Inferior parietal cortex (tissue), 1 donor: ENCODE results near the gene CARNS1.

Source experiments
- DNase-seq: peaks from one replicate; pipeline ENCODE4 v3.0.0-alpha.2; 2016; ENCODE audit errors: extremely low spot score

CARNS1 gene

GRCh38 chr11:67376063-67376820 lies 39.2 kb upstream of the CARNS1 start:
- no peak for DNase-seq

- DNase-seq, result no peak
These were observed 38.3 kb upstream of the CARNS1 start for GRCh38 chr11:67376873-67377808.

GRCh38 chr11:67378544-67378943 lies 36.9 kb upstream of the CARNS1 start:
- no peak for DNase-seq

- no peak for DNase-seq
These were observed 36.1 kb upstream of the CARNS1 start for GRCh38 chr11:67379061-67380058.

DNA sequence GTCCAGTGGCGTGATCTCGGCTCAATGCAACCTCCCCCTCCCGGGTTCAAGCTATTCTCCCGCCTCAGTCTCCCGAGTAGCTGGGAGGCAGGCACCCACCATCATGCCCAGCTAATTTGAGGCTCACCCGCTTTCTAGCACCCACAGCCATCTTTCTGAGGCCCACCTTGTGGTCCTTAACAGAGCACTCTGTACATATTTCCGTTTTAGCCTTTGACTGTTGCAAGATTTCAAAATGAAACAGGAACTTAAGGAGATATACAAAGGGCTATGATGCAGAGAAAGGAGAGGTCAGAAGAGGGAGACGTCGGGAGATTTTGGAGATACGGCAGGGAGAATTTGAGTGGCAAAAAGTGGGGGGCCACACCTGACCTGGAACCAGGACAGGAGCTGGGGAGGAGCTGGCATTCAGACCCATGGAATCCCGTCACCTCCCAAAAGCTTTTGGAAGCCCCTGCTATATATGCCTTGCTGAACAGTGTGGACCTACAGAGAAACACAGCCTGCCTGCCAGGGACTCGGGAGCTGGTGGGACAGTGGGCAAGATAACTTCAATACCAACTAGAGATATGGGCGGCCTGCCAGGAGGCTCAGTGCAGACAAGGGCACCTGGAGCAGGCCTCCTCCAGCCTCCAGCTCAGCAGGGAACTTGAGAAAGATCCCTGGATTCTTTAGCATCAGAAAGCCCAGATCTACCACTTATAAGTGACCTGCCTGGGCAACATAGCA lies 34.1 kb upstream of the CARNS1 start:
- DNase-seq, result no peak

DNA sequence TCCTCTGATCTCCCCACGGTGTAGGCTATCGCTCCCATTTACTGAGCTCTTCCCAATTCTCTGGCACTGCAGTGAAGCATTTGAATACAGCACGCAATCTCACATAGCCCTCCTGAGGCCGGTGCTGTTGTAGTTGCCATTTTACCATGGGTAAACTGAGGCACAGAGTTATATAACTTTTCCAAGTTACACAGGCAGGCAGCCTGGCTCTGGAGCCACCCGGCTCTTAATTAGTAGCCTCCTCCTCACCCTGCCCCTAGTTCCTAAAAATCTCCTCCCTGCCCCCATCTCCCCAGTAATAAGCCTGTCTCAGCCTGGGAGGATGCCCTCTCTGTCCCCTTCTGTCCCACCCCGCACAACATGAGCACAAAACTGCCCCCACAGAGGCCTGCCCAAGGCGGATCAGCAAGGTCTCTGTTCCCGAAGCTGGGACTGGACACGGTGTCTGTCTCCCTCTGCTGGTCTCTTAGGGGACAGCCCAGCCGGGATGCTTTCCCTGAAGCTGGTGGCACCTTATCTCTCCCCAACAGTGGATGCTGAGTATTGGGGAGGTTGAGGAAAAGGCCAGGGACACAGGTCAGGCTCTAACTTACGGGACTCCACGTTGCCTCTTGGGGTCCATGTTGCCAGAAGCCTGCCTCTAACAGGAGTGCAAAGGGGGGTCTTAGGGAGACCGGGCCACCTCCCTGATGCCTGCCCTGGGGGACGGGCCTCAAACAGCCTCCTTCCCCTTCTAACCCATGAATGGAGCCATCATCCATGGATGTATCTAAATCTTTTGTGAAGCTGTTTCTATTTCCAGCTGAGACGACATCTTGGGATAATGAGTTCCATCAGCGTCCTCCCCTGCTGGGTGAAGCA lies 33.0 kb upstream of the CARNS1 start:
- peak; percentile 88 for DNase-seq

DNA sequence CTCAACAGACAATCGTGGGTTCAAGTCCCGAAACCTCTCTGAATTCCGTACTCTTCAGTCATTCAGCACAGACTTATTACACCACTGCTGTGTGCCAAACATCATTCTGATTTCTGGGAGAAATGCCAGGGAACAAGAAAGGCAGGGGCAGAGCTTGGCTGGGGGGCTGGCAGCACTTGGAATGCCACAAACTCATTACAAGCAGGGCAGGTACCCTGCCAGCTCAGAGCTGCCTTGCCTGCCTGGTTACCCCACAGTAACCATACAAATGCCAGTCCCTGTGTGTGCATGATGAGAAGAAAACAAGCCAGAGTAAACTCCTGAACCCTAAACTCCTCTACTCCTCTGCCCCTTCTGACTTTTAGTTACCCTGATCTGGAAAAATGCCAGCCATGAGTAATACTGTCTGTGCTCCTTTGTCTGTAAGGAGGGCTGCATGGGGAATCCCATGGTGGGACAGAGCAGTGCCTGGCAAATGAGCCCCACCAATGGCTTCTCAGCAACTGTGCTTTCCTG lies 30.6 kb upstream of the CARNS1 start:
- no peak for DNase-seq

GRCh38 chr11:67387069-67387468 lies 28.4 kb upstream of the CARNS1 start:
- no peak for DNase-seq

GRCh38 chr11:67387518-67387917 lies 28.0 kb upstream of the CARNS1 start:
- DNase-seq, result no peak

- DNase-seq, result no peak
These were observed 26.0 kb upstream of the CARNS1 start for GRCh38 chr11:67389477-67389876.

DNA sequence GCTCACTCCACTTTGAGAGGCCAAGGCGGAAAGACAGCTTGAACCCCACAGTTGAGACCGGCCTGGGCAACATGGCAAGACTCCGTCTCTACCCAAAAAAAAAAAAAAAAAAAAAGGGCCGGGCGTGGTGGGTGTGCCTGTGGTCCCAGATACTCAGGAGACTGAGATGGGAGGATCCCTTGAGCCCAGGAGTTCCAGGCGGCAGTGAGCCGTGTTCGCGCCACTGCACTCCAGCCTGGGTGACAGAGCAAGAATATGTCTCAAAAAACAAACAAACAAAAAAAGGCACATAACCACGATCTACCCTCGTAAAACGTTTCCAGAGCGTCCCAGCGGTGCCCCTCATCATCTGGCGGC lies 24.6 kb upstream of the CARNS1 start:
- DNase-seq, result no peak

DNA sequence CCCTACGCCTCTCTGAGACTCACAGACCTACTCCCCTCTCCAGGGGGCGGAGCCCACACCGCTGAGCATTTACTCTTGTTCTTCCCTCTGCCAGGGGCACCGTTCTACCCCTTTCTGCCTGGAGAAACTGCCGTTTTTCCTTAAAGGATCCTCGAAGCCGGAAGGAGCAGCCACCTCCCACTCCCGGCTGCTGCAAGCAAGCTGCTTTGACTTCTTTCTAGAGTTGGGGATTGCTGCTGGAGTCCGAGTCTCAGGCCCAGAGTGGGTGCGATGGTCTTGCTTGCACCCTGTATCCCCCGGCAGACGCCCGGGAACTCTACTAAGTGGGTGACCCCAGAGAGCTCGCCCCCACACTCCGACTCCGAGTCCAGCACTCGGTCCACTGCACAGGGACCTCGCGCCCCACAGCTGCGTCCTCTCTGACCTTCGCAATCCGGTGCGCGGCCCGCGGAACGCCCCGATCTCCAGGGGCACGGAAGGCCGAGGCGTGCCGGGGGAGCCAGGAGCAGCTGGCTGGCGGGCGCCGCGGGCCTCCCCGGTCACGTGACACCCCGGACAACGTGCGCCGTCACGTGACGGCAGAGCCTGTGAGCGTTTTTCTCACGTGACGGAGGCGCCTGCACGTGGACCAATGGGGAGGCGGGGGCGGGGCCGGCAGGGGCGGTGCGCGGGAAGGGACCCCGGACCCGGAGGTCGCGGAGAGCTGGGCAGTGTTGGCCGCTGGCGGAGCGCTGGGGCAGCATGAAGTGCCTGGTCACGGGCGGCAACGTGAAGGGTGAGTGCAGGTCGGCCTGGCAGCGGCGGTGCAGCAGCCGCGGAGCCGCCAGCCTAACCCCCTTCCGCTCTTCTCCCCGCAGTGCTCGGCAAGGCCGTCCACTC lies 23.9 kb upstream of the CARNS1 start, which contains the start of gene RAD9A:
Gene RAD9A, plus strand, starts transcription at position 683 of the 879 bp plus-strand sequence. Its CDS starts 59 bp downstream, at position 742.
- DNase-seq, result peak; percentile 95

DNA sequence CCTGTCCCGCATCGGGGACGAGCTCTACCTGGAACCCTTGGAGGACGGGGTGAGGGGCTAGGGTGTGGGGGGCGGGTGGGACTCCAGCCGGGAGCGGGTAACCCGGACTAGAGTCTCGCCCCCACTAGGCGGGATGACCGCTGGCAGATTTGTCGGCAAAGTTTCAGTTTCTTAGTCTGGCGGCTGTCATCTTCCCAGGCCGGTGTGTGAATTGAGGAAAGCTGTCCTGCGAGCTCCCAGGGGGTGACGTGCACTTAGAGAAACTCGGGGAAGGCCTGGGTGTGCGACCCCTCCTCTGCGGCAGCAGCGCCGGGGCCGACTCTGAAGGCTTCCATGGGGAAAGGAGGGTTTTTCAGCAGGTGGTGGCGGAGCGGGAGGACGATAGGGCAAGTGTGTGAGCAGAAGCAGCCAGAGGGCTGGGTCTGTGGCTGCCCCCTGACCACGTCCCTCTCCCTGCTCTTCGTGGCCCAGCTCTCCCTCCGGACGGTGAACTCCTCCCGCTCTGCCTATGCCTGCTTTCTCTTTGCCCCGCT lies 23.2 kb upstream of the CARNS1 start:
- DNase-seq, result no peak

DNA sequence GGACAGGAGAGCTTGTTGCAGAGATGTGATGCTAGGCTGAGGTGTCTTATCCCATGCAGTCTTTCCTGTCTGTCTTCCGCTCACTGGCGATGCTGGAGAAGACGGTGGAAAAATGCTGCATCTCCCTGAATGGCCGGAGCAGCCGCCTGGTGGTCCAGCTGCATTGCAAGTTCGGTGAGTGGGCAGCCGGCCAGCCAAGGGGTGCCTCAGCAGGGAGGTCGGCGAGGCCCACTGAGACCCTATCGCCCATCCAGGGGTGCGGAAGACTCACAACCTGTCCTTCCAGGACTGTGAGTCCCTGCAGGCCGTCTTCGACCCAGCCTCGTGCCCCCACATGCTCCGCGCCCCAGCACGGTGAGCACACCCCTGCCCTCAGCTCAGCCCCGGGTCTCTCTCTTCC lies 22.0 kb upstream of the CARNS1 start:
- no peak for DNase-seq

- no peak for DNase-seq
These were observed 21.5 kb upstream of the CARNS1 start for GRCh38 chr11:67393990-67394389.

DNA sequence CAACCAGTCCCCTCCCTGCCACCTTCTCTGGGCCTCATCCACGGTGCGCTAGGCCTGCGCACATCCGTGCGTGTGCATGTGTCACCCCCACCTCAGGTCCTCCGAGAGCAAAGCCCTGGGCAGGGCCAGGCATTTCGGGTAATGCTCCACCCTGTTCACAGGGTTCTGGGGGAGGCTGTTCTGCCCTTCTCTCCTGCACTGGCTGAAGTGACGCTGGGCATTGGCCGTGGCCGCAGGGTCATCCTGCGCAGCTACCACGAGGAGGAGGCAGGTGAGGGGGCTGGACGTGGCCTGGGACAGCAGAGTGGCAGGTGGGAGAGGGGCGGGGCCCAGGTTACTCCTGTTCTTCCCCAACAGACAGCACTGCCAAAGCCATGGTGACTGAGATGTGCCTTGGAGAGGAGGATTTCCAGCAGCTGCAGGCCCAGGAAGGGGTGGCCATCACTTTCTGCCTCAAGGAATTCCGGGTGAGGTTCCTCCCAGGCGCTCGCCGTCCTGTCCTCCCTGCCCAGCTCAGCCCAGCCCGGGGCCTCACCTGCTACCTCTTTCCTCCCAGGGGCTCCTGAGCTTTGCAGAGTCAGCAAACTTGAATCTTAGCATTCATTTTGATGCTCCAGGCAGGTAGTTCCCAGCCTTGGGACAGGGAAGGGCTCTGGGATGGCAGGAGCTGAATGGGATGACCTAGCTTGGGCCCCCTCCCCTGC lies 19.8 kb upstream of the CARNS1 start:
- no peak for DNase-seq

GRCh38 chr11:67396259-67396581 lies 19.3 kb upstream of the CARNS1 start:
- no peak for DNase-seq
